Right hindlimb (tissue), 1 donor: ENCODE measurements around the gene MYO19.
"Not testable (repeated sequence)": the region's sequence is repeated elsewhere in the genome, so short reads cannot be mapped to it uniquely, and the experiment has no call there.

Source experiments
- DNase-seq: peaks from one replicate; pipeline ENCODE4 v3.0.0-alpha.2; 2018

Gene MYO19

GRCh38 chr17:36496018-36496789 is 38.5 kb downstream of the MYO19 start:
- no peak for DNase-seq

GRCh38 chr17:36495076-36495578 is 39.5 kb downstream of the MYO19 start:
- no peak for DNase-seq

- DNase-seq = no peak
Measured at GRCh38 chr17:36494674-36495073, 40.0 kb downstream of the MYO19 start.

GRCh38 chr17:36493956-36494355 is 40.7 kb downstream of the MYO19 start:
- no peak for DNase-seq

GRCh38 chr17:36486204-36487194 is 48.2 kb downstream of the MYO19 start, which contains the start of gene ZNHIT3:
ZNHIT3 (plus strand) TSS chr17:36486681; CDS start chr17:36486700, 19 bp downstream.
- DNase-seq = peak; percentile 95

GRCh38 chr17:36485805-36486203 is 48.9 kb downstream of the MYO19 start:
- no peak for DNase-seq

- DNase-seq = no peak
Measured at GRCh38 chr17:36485027-36485426, 49.6 kb downstream of the MYO19 start.

- DNase-seq = not testable (repeated sequence)
Measured at GRCh38 chr17:36484021-36484420, 50.6 kb downstream of the MYO19 start.

- DNase-seq = peak; percentile 85
Measured at GRCh38 chr17:36482611-36483504, 51.8 kb downstream of the MYO19 start.

GRCh38 chr17:36481829-36482228 is 52.8 kb downstream of the MYO19 start:
- DNase-seq = no peak

- no peak for DNase-seq
Measured at GRCh38 chr17:36475346-36475970, 59.2 kb downstream of the MYO19 start.

- DNase-seq = no peak
Measured at GRCh38 chr17:36474571-36474970, 60.1 kb downstream of the MYO19 start.

- no peak for DNase-seq
Measured at GRCh38 chr17:36470499-36470898, 64.2 kb downstream of the MYO19 start.

GRCh38 chr17:36469733-36470132 is 64.9 kb downstream of the MYO19 start:
- no peak for DNase-seq

- DNase-seq = no peak
Measured at GRCh38 chr17:36468903-36469635, 65.6 kb downstream of the MYO19 start.

- DNase-seq = no peak
Measured at GRCh38 chr17:36464765-36465088, 69.9 kb downstream of the MYO19 start.

- DNase-seq = peak; percentile 85
Measured at GRCh38 chr17:36463916-36464764, 70.5 kb downstream of the MYO19 start.

- no peak for DNase-seq
Measured at GRCh38 chr17:36461330-36462110, 73.1 kb downstream of the MYO19 start.

GRCh38 chr17:36460265-36460937 is 74.3 kb downstream of the MYO19 start:
- no peak for DNase-seq
